Measurements from ENCODE around the gene ZNF569. TPM values are rescaled to one million over a fixed set of nuclear protein-coding genes. Genes with fewer than 3 reads are reported as not detected.

The ZNF569 gene
- polyA plus RNA-seq (2012; ENCODE audit: missing spikeins) = 3.5 TPM

GRCh38 chr19:37466798-37467607 is at the start of gene ZNF569:
Gene ZNF569, minus strand, starts transcription at chr19:37467444. Its CDS starts 22,523 bp downstream, at chr19:37444921.
- peak; percentile 58; the same call in 1 of the 2 replicates for TF ChIP-seq POLR2AphosphoS5 (IDR thresholded peaks at IDR 0.05; ENCODE audit: low read depth, low read length)
- TF ChIP-seq TAF1 (IDR thresholded peaks at IDR 0.05; ENCODE audit: borderline replicate concordance, low read depth, low read length) = 0 out of 2 replicates have a peak, but pooled peaks have one; percentile 57
- peak; percentile 77 for TF ChIP-seq POLR2A (IDR thresholded peaks at IDR 0.05; ENCODE audit: low read depth, low read length)
- peak; percentile 55 for DNase-seq (ENCODE audit: insufficient read length)
- peak; percentile 94 for FAIRE-seq

- DNase-seq (ENCODE audit: insufficient read length) (no peak), FAIRE-seq (no peak)
- TF ChIP-seq TAF1 (IDR thresholded peaks at IDR 0.05; ENCODE audit: borderline replicate concordance, low read depth, low read length) = no peak
Measured at GRCh38 chr19:37513397-37513796, 46.2 kb upstream of the ZNF569 start.

- DNase-seq (ENCODE audit: insufficient read length) = no peak
- TF ChIP-seq POLR2A (IDR thresholded peaks at IDR 0.05; ENCODE audit: low read depth, low read length) = no peak
- TF ChIP-seq TAF1 (IDR thresholded peaks at IDR 0.05; ENCODE audit: borderline replicate concordance, low read depth, low read length) = no peak
- no peak for TF ChIP-seq POLR2AphosphoS5 (IDR thresholded peaks at IDR 0.05; ENCODE audit: low read depth, low read length)
- FAIRE-seq = no peak
Measured at GRCh38 chr19:37511821-37512220, 44.6 kb upstream of the ZNF569 start.

- FAIRE-seq (no peak), DNase-seq (ENCODE audit: insufficient read length) (no peak)
- TF ChIP-seq POLR2A (IDR thresholded peaks at IDR 0.05; ENCODE audit: low read depth, low read length) = no peak
- TF ChIP-seq TAF1 (IDR thresholded peaks at IDR 0.05; ENCODE audit: borderline replicate concordance, low read depth, low read length) = no peak
- no peak for TF ChIP-seq POLR2AphosphoS5 (IDR thresholded peaks at IDR 0.05; ENCODE audit: low read depth, low read length)
Measured at GRCh38 chr19:37511186-37511585, 43.9 kb upstream of the ZNF569 start.

GRCh38 chr19:37507167-37507464 is 39.9 kb upstream of the ZNF569 start:
- TF ChIP-seq POLR2AphosphoS5 (IDR thresholded peaks at IDR 0.05; ENCODE audit: low read depth, low read length) (no peak), TAF1 (IDR thresholded peaks at IDR 0.05; ENCODE audit: borderline replicate concordance, low read depth, low read length) (no peak), POLR2A (IDR thresholded peaks at IDR 0.05; ENCODE audit: low read depth, low read length) (no peak)
- FAIRE-seq = no peak
- no peak for DNase-seq (ENCODE audit: insufficient read length)

- peak; percentile 29 for DNase-seq (ENCODE audit: insufficient read length)
- FAIRE-seq = no peak
Measured at GRCh38 chr19:37506387-37507166, 39.3 kb upstream of the ZNF569 start, which contains the start of gene ZNF793. Gene ZNF793, plus strand, starts transcription at chr19:37506939. Its CDS starts 16,501 bp downstream, at chr19:37523440.

GRCh38 chr19:37505958-37506386 is 38.7 kb upstream of the ZNF569 start:
- no peak for DNase-seq (ENCODE audit: insufficient read length)
- FAIRE-seq = no peak
- TF ChIP-seq POLR2AphosphoS5 (IDR thresholded peaks at IDR 0.05; ENCODE audit: low read depth, low read length) (no peak), POLR2A (IDR thresholded peaks at IDR 0.05; ENCODE audit: low read depth, low read length) (no peak), TAF1 (IDR thresholded peaks at IDR 0.05; ENCODE audit: borderline replicate concordance, low read depth, low read length) (no peak)

More at GRCh38 chr19:37506387-37507166, 39.3 kb upstream of the ZNF569 start, which contains the start of gene ZNF793:
- TF ChIP-seq POLR2A (IDR thresholded peaks at IDR 0.05; ENCODE audit: low read depth, low read length) (peak; percentile 49; the same call in 1 of the 2 replicates), TAF1 (IDR thresholded peaks at IDR 0.05; ENCODE audit: borderline replicate concordance, low read depth, low read length) (no peak)

GRCh38 chr19:37492213-37492612 is 25.0 kb upstream of the ZNF569 start:
- DNase-seq (ENCODE audit: insufficient read length) = no peak
- TF ChIP-seq TAF1 (IDR thresholded peaks at IDR 0.05; ENCODE audit: borderline replicate concordance, low read depth, low read length) = no peak
- FAIRE-seq = no peak

GRCh38 chr19:37484406-37485168 is 17.3 kb upstream of the ZNF569 start:
- TF ChIP-seq POLR2A (IDR thresholded peaks at IDR 0.05; ENCODE audit: low read depth, low read length) (no peak), POLR2AphosphoS5 (IDR thresholded peaks at IDR 0.05; ENCODE audit: low read depth, low read length) (no peak), TAF1 (IDR thresholded peaks at IDR 0.05; ENCODE audit: borderline replicate concordance, low read depth, low read length) (no peak)
- FAIRE-seq (no peak), DNase-seq (ENCODE audit: insufficient read length) (no peak)

- TF ChIP-seq TAF1 (IDR thresholded peaks at IDR 0.05; ENCODE audit: borderline replicate concordance, low read depth, low read length) (no peak), POLR2AphosphoS5 (IDR thresholded peaks at IDR 0.05; ENCODE audit: low read depth, low read length) (no peak), POLR2A (IDR thresholded peaks at IDR 0.05; ENCODE audit: low read depth, low read length) (no peak)
- DNase-seq (ENCODE audit: insufficient read length) = no peak
- no peak for FAIRE-seq
Measured at GRCh38 chr19:37472165-37472564, 4.9 kb upstream of the ZNF569 start.

GRCh38 chr19:37470216-37470615 is 3.0 kb upstream of the ZNF569 start:
- FAIRE-seq (no peak), DNase-seq (ENCODE audit: insufficient read length) (no peak)
- TF ChIP-seq TAF1 (IDR thresholded peaks at IDR 0.05; ENCODE audit: borderline replicate concordance, low read depth, low read length) (no peak), POLR2AphosphoS5 (IDR thresholded peaks at IDR 0.05; ENCODE audit: low read depth, low read length) (no peak), POLR2A (IDR thresholded peaks at IDR 0.05; ENCODE audit: low read depth, low read length) (no peak)
